ENCODE results near the gene PRSS8.

DNA sequence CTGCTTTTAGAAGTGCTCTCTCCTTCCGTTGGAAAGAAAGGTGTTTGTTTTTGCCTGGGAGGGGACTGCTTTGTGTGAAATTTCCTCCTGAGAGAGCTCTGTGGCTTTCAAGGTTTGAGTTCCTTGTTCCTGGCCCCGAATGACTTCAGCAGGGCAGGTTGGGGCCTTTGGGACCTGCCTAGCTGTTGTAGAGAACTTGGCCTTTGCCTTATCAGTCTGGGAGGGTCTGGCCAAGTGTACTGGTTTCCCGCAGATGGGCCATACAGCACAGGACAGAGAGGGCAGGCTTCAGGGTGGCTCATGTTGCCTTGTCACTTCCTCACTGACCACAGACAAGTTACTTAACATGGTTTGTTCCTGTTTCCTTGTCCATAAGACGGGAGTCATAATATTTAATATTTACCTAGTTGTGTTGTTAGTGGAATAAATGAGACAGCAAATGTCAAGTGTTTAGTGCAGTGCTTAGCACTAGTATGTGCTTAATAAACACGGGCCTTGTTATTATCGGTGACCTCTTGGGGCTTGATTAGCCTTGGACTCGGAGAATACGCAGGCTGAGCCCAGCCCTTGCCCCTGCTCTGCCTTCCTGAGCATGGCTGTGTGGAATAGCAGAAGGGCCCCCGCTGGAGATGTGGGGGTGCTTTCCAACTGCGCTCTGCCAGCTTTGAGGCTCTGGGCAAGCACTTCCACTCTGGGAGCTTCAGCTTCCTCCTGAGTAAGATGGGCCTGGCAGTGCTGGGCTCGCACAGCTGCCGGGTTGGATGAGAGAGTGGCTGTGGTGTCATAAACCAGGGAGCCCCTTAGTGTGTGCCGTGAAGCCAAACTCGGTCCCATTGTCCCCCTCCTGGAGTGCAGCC is 6.6 kb downstream of the PRSS8 start:
- no peak for TF ChIP-seq POLR2A (IDR thresholded peaks at IDR 0.05)
- TF ChIP-seq, protein P1, sequence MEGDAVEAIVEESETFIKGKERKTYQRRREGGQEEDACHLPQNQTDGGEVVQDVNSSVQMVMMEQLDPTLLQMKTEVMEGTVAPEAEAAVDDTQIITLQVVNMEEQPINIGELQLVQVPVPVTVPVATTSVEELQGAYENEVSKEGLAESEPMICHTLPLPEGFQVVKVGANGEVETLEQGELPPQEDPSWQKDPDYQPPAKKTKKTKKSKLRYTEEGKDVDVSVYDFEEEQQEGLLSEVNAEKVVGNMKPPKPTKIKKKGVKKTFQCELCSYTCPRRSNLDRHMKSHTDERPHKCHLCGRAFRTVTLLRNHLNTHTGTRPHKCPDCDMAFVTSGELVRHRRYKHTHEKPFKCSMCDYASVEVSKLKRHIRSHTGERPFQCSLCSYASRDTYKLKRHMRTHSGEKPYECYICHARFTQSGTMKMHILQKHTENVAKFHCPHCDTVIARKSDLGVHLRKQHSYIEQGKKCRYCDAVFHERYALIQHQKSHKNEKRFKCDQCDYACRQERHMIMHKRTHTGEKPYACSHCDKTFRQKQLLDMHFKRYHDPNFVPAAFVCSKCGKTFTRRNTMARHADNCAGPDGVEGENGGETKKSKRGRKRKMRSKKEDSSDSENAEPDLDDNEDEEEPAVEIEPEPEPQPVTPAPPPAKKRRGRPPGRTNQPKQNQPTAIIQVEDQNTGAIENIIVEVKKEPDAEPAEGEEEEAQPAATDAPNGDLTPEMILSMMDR (IDR thresholded peaks at IDR 0.05): no peak
